Fibroblast of skin of abdomen (primary cell): Measurements from ENCODE around the gene ZDHHC7.
A peak's percentile ranks its signal among the peaks of the same experiment; 100 is the strongest.
"Not testable (repeated sequence)": the region's sequence is repeated elsewhere in the genome, so short reads cannot be mapped to it uniquely, and the experiment has no call there.

ENCODE experiments used
- DNase-seq: peaks from one replicate; pipeline ENCODE4 v3.0.0-alpha.2; 2013

Gene ZDHHC7

GRCh38 chr16:85042167-85042526, 30.8 kb upstream of the ZDHHC7 start:
- no peak for DNase-seq

GRCh38 chr16:85041219-85042166, 30.2 kb upstream of the ZDHHC7 start:
- no peak for DNase-seq

- no peak for DNase-seq
These were observed 29.4 kb upstream of the ZDHHC7 start for GRCh38 chr16:85040685-85041084.

- DNase-seq: no peak
These were observed 26.4 kb upstream of the ZDHHC7 start for GRCh38 chr16:85037721-85038120.

GRCh38 chr16:85037050-85037410, 25.7 kb upstream of the ZDHHC7 start:
- DNase-seq: peak; percentile 43

GRCh38 chr16:85036236-85037049, 25.1 kb upstream of the ZDHHC7 start:
- peak; percentile 34 for DNase-seq

GRCh38 chr16:85034591-85035433, 23.5 kb upstream of the ZDHHC7 start:
- no peak for DNase-seq

- DNase-seq: no peak
These were observed 21.8 kb upstream of the ZDHHC7 start for GRCh38 chr16:85033171-85033570.

GRCh38 chr16:85032187-85032586, 20.9 kb upstream of the ZDHHC7 start:
- not testable (repeated sequence) for DNase-seq

- no peak for DNase-seq
These were observed 20.1 kb upstream of the ZDHHC7 start for GRCh38 chr16:85031451-85031850.

GRCh38 chr16:85029981-85030401, 18.7 kb upstream of the ZDHHC7 start:
- DNase-seq: no peak

- no peak for DNase-seq
These were observed 18.1 kb upstream of the ZDHHC7 start for GRCh38 chr16:85029408-85029784.

- DNase-seq: no peak
These were observed 17.5 kb upstream of the ZDHHC7 start for GRCh38 chr16:85028685-85029407.

GRCh38 chr16:85027958-85028684, 16.8 kb upstream of the ZDHHC7 start:
- no peak for DNase-seq

- peak; percentile 93 for DNase-seq
These were observed 16.1 kb upstream of the ZDHHC7 start, which contains the start of gene KIAA0513 for GRCh38 chr16:85027349-85027957. KIAA0513 (plus strand) TSS chr16:85027795; CDS start chr16:85067072, 39,277 bp downstream.

- no peak for DNase-seq
These were observed 15.4 kb upstream of the ZDHHC7 start for GRCh38 chr16:85026703-85027102.

- no peak for DNase-seq
These were observed 14.7 kb upstream of the ZDHHC7 start for GRCh38 chr16:85025781-85026653.

GRCh38 chr16:85019659-85020245, 8.4 kb upstream of the ZDHHC7 start:
- DNase-seq: no peak

GRCh38 chr16:85018529-85019236, 7.3 kb upstream of the ZDHHC7 start:
- DNase-seq: no peak
